Ammon's horn (tissue), 1 donor: ENCODE data around the gene AIRE.

ENCODE experiments used
- DNase-seq: peaks from one replicate; pipeline ENCODE4 v3.0.0-alpha.2; 2016; ENCODE audit warnings: low spot score

AIRE gene

GRCh38 chr21:44305691-44306090 is 20.0 kb downstream of the AIRE start:
- DNase-seq: no peak

GRCh38 chr21:44306936-44307704 is 21.4 kb downstream of the AIRE start:
- DNase-seq: no peak

DNA sequence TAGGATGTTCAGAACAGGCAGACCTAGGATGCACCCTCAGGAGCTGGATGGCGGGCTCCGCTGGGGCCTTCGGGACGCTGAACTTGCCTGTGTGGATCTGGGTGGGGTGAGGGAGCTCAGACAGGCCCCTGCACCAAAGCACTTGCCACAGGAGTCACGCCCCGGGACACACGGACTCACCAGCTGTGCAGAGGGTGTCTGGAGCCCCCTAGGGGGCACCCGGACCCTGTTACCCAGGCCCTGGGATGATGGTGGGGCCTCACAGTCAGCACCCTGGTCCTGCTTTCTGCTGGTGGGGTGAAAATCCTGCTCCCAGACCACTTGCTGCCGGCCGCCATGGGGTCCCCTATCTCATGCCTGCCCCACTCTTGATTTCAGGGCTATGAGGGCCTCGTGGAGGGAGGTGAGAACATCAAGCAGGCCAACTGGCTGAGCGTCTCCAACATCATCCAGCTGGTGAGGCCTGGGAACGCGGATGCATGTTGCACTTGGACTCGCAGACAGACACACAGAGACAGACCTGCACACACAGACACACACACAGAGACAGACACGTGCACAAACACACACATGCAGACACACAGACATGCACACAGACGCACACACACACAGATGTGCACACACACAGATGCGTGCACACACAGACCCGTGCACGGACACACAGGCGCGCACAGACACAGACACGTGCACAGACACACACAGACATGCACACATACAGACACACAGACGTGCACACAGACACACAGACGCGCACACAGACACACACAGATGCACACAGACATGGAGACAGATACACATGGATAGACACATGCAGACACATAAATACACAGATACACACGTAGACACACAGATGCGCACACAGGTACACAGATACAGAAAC is 25.2 kb downstream of the AIRE start:
- DNase-seq: no peak

DNA sequence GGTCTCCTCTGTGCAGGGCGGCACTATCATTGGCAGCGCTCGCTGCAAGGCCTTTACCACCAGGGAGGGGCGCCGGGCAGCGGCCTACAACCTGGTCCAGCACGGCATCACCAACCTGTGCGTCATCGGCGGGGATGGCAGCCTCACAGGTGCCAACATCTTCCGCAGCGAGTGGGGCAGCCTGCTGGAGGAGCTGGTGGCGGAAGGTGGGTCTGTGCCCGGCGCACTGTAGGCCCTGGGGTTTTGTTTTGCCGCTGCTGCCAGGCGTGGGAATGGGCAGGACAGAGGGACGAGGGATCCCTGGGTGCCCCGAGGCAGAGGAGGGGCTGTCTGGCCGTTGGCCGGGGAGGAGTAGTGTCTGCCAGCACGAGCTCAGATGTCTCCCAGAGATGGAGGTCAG is 26.4 kb downstream of the AIRE start:
- DNase-seq: no peak

- DNase-seq: no peak
Observed at GRCh38 chr21:44312716-44313115, 27.0 kb downstream of the AIRE start.

GRCh38 chr21:44313451-44313850 is 27.8 kb downstream of the AIRE start:
- DNase-seq: no peak

GRCh38 chr21:44314128-44314527 is 28.5 kb downstream of the AIRE start:
- DNase-seq: no peak

GRCh38 chr21:44314561-44314960 is 28.9 kb downstream of the AIRE start:
- no peak for DNase-seq

DNA sequence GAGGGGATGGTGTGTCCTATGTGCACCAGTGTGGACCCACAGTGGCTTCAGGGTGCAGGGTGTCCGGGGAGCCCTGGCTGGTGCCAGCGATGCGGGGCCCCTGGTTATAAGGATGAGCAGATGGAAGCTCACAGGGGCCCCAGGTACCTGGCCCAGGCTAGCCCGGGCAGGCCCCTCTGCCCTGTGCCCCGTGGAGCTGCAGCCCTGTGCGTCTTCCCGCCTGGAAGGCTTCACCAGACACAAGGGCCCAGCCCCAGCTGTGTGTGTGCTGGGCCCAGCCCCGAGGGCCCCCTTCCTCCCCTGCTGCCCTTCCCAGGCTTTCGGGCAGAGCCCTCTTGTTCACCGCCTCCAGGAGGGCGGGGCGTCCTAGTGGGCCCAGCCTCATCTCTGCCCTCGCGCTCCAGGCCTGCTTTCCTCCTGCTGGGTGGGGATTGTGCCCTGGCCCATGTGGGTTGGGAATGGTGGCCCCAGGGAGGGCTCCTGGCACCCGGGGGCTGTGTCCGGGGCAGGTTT is 30.1 kb downstream of the AIRE start:
- no peak for DNase-seq

- DNase-seq: no peak
Observed at GRCh38 chr21:44316277-44316900, 30.7 kb downstream of the AIRE start.

DNA sequence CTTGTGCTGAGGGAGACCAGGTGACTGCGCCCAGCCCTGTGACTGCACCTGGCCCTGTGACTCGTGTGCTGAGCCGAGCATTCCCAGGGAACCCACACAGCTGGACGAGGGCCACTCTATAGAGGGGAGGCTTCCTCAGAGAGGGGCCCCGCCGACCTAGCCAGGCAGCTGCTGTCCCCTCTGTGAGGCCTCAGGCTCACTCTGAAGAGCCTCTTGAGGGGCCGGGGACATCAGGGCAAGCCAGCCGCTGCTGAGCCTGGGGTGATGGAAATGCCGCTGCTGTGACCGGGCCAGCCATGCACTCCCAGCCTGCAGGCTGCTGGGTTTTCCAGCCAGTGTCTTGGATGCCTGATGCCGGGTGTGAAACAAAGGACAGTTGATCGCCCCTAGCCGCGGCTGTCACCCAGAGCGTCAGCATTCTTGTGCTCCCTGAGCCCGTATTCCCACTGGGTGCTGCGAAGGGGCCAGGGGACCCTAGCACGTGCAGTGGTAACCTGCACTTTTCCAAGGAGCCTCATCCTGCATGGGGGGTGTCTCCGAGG is 31.6 kb downstream of the AIRE start:
- peak; percentile 66 for DNase-seq

DNA sequence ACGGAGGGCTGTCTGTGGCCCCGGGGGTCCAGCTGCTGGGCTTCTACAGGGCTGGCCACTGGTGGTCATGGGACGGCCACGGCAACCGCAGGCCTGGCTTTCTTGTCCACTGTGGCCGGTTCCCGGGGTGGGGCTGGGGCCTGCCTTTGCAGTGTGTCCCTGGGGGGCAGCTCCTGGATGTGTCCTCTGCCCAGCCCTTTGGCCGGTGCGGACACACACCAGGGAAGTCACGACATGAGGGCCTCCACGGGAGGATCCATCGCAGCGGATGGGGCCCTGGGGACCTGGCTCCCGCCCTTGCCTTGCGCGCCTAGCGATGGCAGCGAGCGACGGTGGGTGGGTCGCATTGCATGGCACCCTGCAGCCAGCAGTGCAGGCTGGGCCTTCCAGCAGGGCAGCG is 32.2 kb downstream of the AIRE start:
- DNase-seq: no peak

- no peak for DNase-seq
Observed at GRCh38 chr21:44318489-44319285, 33.0 kb downstream of the AIRE start.

DNA sequence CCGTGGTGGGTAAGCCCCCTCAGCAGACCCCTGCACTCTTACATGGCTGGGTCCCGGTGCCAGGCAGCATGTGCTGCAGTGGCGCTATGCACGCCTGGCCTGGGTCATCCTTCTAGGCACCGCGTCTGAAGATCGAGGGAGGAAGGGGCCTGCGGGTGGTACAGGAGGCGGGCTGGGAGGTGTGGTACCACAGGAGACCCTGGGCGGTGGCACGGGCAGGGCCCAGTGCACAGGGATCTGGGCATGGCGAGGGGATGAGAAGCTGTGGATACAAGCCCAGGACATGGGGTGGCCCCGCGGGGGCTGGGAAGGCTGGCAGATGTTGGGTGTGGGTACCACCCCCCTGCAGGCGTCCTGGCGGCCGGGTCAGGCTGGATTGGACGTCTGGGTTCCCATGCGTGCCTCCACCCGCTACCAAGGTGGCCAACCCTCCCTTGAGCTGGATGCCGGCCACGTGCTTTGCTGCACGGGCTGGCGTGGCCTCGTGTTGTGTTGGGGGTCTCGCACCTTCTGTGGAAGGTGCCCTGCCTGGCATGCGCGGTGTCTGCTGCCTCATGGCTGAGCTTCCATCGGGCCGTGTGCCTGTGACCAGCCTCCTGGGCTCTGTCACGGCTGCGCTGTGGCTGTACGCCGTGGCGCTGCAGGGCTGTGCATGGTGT is 33.9 kb downstream of the AIRE start:
- no peak for DNase-seq

DNA sequence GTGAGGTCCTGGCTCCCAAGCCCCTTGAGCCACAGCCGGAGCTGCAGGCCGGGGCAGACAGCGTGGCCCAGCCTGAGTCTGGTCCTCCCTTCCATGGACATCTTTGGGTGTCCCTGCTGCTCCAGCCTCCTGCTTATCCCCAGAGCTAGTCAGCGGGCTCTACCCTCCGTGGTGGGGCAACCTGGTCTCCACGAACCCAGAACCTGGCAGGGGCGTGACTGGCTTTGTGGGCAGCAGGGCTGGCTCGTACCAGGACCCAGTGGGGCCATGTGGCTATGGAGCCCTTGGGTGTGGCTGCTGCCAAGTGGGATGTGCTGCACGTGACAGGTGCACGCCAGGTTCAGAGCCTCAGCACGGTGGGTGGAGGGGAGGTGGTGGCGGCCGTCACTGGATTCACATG is 35.2 kb downstream of the AIRE start:
- DNase-seq: no peak

- DNase-seq: no peak
Observed at GRCh38 chr21:44321846-44322450, 36.3 kb downstream of the AIRE start.

GRCh38 chr21:44322621-44323325 is 37.1 kb downstream of the AIRE start:
- DNase-seq: peak; percentile 45

- no peak for DNase-seq
Observed at GRCh38 chr21:44323591-44323990, 37.9 kb downstream of the AIRE start.

DNA sequence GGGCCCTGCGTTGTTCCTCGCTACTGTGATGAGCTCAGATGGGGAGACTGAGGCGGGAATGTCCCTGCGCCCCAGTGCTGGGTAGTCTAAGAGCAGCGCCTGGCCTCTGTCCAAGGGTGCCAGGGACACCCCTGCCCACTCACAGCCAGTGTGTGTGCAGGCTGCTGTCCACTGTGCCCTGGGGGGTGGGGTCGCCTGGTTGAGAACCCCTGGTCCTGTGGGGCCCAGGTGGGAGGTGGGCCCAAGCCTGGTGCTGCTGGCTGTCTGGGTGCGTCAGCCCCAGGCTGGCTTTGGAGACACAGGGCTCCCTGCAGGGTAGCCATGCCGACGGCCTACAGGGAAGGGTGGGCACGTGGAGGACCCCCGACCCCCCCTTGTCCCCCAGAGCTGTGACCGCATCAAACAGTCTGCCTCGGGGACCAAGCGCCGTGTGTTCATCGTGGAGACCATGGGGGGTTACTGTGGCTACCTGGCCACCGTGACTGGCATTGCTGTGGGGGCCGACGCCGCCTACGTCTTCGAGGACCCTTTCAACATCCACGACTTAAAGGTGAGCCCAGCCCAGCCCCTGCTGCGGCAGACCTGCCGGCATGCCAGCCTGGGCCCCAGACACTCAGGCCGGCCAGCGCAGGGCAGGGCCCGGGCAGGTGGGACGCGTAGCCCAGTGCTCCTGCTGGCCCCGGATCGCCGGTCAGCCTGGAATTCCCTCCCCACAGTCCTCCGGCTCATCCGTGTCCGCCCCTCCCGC is 38.6 kb downstream of the AIRE start:
- DNase-seq: no peak
